Bronchial epithelial cell (primary cell): ENCODE results near the gene PNCK. TPM values are rescaled to one million over a fixed set of nuclear protein-coding genes. Genes with fewer than 3 reads are reported as not detected.

Source experiments
- DNase-seq: peaks from one replicate; pipeline ENCODE4 v3.0.0-alpha.2; 2010; ENCODE audit warnings: low read depth
- FAIRE-seq: peaks from 2 replicates; lab custom pipeline; 2011; peaks lifted over from hg19 to GRCh38; lab: Jason Lieb, UNC
- H3K27me3 ChIP-seq: 2 replicates; pipeline ENCODE4 v1.5.1; 2011; ENCODE audit warnings: low read length; ENCODE audit not compliant: control insufficient read depth, insufficient read depth
- H3K36me3 ChIP-seq: 2 replicates; pipeline ENCODE4 v1.5.1; 2011; ENCODE audit warnings: low read length; ENCODE audit not compliant: control insufficient read depth, insufficient read depth
- H3K4me3 ChIP-seq: 2 replicates; pipeline ENCODE4 v1.5.1; 2011; ENCODE audit warnings: mild to moderate bottlenecking, low read depth, low read length, control low read depth
- total RNA-seq: library from RNA; depleted of rRNA; stranded (reverse); fragments of >200 nt; gene quantifications from 2 replicates; pipeline ENCODE4 v1.2.1, GENCODE V29; 2014
- TF ChIP-seq, protein P1 (sequence below): IDR thresholded peaks from 2 replicates; pipeline ENCODE4 v1.5.1; 2011; ENCODE audit warnings: mild to moderate bottlenecking, moderate library complexity, low read length, control low read depth, inconsistent platforms; ENCODE audit not compliant: insufficient read depth, severe bottlenecking

PNCK gene
- total RNA-seq, 1 donor from 2014 or later, result 2.1 TPM

DNA sequence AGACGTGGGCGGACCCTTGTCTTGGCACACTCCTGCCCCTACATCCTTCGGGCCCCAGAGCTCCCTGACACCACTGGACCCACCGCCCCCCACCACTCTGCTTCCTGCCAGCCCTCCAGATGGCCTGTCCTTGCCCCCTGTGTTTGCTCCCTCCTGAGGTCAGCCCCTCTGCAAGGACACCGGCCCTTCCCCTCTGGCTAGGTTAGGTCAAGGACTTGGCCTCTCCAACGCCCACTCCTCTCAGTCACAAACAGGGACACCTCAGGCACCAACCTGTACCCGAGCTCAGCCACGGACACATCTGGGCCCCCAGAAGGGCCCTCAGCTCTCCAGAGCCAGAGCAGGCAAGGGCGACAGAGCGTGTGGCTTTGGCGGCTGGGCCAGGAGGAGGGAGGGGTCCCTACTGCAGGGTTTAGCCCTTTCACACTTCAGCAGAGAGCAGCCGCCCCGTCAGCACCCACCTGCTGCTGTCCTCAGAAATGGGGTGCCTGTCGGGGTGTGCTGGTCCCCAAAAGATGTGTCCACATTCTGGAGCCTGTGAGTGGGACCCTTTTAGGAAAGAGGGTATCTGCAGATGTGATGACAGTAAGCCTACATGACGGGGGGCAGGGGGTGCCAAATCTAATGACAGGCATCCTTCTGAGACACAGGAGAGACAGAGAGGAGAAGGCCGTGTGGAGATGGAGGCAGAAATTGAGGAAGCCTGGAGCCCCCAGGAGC, 50.1 kb downstream of the PNCK start:
- FAIRE-seq, result no peak
- Histone ChIP-seq H3K4me3 (no peak overlapping the region), H3K27me3 (no peaks in the 10 kb centered on the region), H3K36me3 (no peaks in the 10 kb centered on the region)
- no peak for DNase-seq
- TF ChIP-seq, protein P1, sequence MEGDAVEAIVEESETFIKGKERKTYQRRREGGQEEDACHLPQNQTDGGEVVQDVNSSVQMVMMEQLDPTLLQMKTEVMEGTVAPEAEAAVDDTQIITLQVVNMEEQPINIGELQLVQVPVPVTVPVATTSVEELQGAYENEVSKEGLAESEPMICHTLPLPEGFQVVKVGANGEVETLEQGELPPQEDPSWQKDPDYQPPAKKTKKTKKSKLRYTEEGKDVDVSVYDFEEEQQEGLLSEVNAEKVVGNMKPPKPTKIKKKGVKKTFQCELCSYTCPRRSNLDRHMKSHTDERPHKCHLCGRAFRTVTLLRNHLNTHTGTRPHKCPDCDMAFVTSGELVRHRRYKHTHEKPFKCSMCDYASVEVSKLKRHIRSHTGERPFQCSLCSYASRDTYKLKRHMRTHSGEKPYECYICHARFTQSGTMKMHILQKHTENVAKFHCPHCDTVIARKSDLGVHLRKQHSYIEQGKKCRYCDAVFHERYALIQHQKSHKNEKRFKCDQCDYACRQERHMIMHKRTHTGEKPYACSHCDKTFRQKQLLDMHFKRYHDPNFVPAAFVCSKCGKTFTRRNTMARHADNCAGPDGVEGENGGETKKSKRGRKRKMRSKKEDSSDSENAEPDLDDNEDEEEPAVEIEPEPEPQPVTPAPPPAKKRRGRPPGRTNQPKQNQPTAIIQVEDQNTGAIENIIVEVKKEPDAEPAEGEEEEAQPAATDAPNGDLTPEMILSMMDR, result no peak

DNA sequence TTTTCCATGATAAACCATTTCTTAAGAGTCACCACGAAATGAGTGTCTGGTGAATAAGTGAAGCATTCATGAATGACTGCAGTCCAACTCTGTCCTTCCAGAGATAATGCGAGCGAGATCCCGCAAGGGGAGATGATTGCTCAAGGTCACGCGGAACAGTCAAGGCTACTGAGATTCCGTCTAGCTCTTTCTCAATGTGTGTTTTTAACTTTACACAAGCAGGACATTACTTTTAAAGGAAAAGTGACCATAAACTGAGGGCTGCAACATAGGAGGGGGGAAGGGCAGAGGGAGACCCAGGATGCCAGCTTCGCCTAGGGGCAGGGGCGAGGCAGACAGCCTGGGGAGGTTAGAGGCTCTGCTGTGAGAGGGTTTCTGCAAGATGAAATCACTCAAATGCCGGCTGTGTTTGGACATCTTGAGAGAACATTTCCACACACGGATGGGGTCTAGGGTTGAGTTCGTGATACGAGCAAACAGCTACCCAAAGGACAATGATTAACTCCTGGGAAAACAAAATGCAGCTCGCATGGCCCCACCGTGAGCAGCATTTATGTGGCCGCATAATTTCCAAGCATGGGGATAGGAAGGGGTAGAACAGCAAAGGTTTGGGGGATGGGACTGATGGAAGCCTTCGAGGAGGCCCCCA, 50.8 kb downstream of the PNCK start:
- FAIRE-seq, result no peak
- TF ChIP-seq, protein P1, result no peak

DNA sequence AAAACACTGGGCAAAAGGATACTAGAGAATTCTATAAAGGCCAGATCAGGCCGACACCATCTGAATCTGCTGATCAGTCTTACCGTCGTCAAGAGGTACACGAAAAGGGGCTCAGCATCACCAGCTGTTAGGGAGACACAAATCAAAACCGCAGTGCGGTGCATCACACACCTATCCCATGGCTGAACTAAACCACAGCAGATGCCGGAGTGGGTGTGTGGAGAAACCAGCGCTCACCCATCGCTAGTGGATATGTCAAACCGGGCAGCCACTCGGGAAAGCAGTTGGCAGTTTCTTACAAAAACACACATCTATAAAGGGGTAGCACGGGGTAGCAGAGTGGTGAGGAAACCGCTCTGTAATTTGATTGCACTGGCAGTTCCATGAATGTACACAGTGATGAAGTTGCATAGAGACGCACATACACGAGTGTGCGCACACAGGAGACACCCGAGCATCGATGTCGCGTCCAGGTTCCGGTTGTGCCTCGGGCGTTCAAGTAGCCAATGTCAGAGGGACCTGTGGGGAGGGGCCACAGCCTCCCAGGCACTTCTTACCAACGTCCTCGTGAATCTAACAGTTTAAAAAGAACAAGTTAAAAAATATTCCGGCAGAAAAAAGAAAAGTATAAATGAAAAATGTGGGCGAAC, 51.5 kb downstream of the PNCK start:
- no peaks in the 10 kb centered on the region for H3K27me3 ChIP-seq

More for the DNA sequence above, 50.8 kb downstream of the PNCK start:
- no peak for DNase-seq
- H3K36me3 ChIP-seq, result no peaks in the 10 kb centered on the region
- no peak overlapping the region for H3K4me3 ChIP-seq
- no peaks in the 10 kb centered on the region for H3K27me3 ChIP-seq

DNA sequence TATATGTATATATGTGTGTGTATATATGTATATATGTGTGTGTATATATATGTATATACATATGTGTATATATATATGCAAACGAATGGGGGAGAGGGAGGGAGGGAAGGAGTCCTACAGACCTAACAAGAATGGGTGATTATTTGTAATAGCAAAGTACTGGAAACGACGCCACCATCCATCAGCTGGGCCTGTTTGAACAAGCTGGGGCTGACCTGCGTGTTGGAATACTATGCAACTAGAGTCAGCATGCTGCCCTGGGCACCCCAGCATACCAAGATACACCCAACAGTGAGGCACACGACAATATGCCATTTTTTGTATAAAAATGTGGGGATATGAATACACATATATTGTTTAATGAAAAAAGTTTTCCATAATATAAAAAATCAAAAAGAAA, 53.0 kb downstream of the PNCK start:
- Histone ChIP-seq H3K4me3 (no peak overlapping the region), H3K36me3 (no peaks in the 10 kb centered on the region), H3K27me3 (no peaks in the 10 kb centered on the region)
- TF ChIP-seq, protein P1, result no peak
- peak; percentile 75 for DNase-seq
- no peak for FAIRE-seq

More for the DNA sequence above, 51.5 kb downstream of the PNCK start:
- FAIRE-seq, result no peak
- Histone ChIP-seq H3K4me3 (no peak overlapping the region), H3K36me3 (no peaks in the 10 kb centered on the region)
- no peak for DNase-seq
- TF ChIP-seq, protein P1, result no peak

Other genes with a start within 250 kb of the PNCK start
- 2.3 and 5.5 TPM in 2 replicates for gene TREX2, start 227.8 kb downstream of the PNCK start, total RNA-seq
- gene HAUS7, start 203.2 kb downstream of the PNCK start, total RNA-seq, result 7.4 and 10.9 TPM in 2 replicates
- 0.26 TPM in 1 of 2 replicates, not detected in the other for gene BGN, start 178.8 kb downstream of the PNCK start, total RNA-seq
- not detected in 2 replicates for gene ATP2B3, start 156.2 kb downstream of the PNCK start, total RNA-seq
- gene CCNQ, start 74.7 kb downstream of the PNCK start, total RNA-seq, result 37.1 and 53.4 TPM in 2 replicates
- 0.77 and 1.3 TPM in 2 replicates for gene DUSP9, start 26.6 kb downstream of the PNCK start, total RNA-seq
- gene SLC6A8, start 14.1 kb upstream of the PNCK start, total RNA-seq, result 42.4 and 49.3 TPM in 2 replicates
- gene BCAP31, start 50.6 kb upstream of the PNCK start, total RNA-seq, result 300 and 322 TPM in 2 replicates
- gene ABCD1, start 51.0 kb upstream of the PNCK start, total RNA-seq, result 1.7 and 1.8 TPM in 2 replicates
- 4.5 and 5.4 TPM in 2 replicates for gene PLXNB3, start 90.4 kb upstream of the PNCK start, total RNA-seq
- gene SRPK3, start 107.2 kb upstream of the PNCK start, total RNA-seq, result under 0.01 and 0.26 TPM in 2 replicates
- gene IDH3G, start 120.6 kb upstream of the PNCK start, total RNA-seq, result 26.3 and 27.7 TPM in 2 replicates
- gene SSR4, start 120.9 kb upstream of the PNCK start, total RNA-seq, result 126 and 136 TPM in 2 replicates
- under 0.01 TPM in 2 replicates for gene PDZD4, start 156.7 kb upstream of the PNCK start, total RNA-seq
- 0.26 and 1.4 TPM in 2 replicates for gene L1CAM, start 212.4 kb upstream of the PNCK start, total RNA-seq
- not detected in 2 replicates for gene AVPR2, start 230.9 kb upstream of the PNCK start, total RNA-seq